H1 (cell line): ENCODE data around the gene FGF14. TPM values are rescaled to one million over a fixed set of nuclear protein-coding genes. Genes with fewer than 3 reads are reported as not detected.

Experiments used
- CTCF ChIA-PET: fragments of 300-600 bp; sonication (Branson Sonifier 250); formaldehyde crosslinking; loops from one replicate; lab custom pipeline; 2021; ENCODE audit not compliant: partially characterized antibody; lab: Charles Lee
- POLR2A ChIA-PET: fragments of 300-600 bp; sonication (Branson Sonifier 250); formaldehyde crosslinking; loops from one replicate; lab custom pipeline; 2021; ENCODE audit warnings: inconsistent platforms; ENCODE audit not compliant: partially characterized antibody; lab: Charles Lee
- DNase-seq, 2 experiments: peaks; one replicate each; pipeline versions ENCODE4 v3.0.0 to v3.0.0-alpha.2; 2010 to 2022; ENCODE audit warnings: low spot score in 2 of 2, low read depth in 1 of 2, mixed read lengths in 1 of 2
- FAIRE-seq: peaks from 2 replicates; lab custom pipeline; 2011; peaks lifted over from hg19 to GRCh38; lab: Jason Lieb, UNC
- H2AFZ ChIP-seq: 2 replicates; pipeline ENCODE4 v1.8.1; 2012; ENCODE audit warnings: low read length, inconsistent platforms
- H2AK5ac ChIP-seq: 2 replicates; pipeline ENCODE4 v1.6.1; 2013; ENCODE audit warnings: low read depth, low read length
- H2BK120ac ChIP-seq: replicated peaks from 2 replicates; pipeline ENCODE3; 2013; ENCODE audit warnings: low read depth, low read length, inconsistent platforms
- H2BK12ac ChIP-seq: 2 replicates; pipeline ENCODE4 v1.6.1; 2013; ENCODE audit warnings: low read depth, low read length
- H2BK15ac ChIP-seq: 2 replicates; pipeline ENCODE4 v1.6.1; 2013; ENCODE audit warnings: low read length
- H2BK20ac ChIP-seq: 2 replicates; pipeline ENCODE4 v1.6.1; 2013; ENCODE audit warnings: low read length
- H2BK5ac ChIP-seq: 2 replicates; pipeline ENCODE4 v1.6.1; 2013; ENCODE audit warnings: low read depth, low read length
- H3K14ac ChIP-seq: 2 replicates; pipeline ENCODE4 v1.6.1; 2013; ENCODE audit warnings: inconsistent platforms; ENCODE audit not compliant: insufficient read length
- H3K18ac ChIP-seq: 2 replicates; pipeline ENCODE4 v1.6.1; 2013; ENCODE audit warnings: low read length; ENCODE audit errors: extremely low read depth
- H3K23ac ChIP-seq: 2 replicates; pipeline ENCODE4 v1.6.1; 2013; ENCODE audit warnings: inconsistent platforms; ENCODE audit not compliant: insufficient read length
- H3K23me2 ChIP-seq: 2 replicates; pipeline ENCODE4 v1.6.1; 2013; ENCODE audit warnings: low read depth, low read length
- H3K27ac ChIP-seq: 2 replicates; pipeline ENCODE4 v1.6.1; 2011; ENCODE audit warnings: low read depth, low read length, inconsistent platforms
- H3K27me3 ChIP-seq, 4 experiments: replicated peaks in 1 of 4; 1 replicate in 1 of 4; 2 replicates in 3 of 4; pipeline versions ENCODE4 v1.6.1 to v1.8.1; 2011 to 2013; ENCODE audit warnings: low read length in 3 of 4, mild to moderate bottlenecking in 3 of 4, inconsistent platforms in 2 of 4, mixed read lengths in 2 of 4, moderate library complexity in 1 of 4; ENCODE audit not compliant: control insufficient read depth in 3 of 4, insufficient read depth in 3 of 4; ENCODE audit errors: extremely low read depth in 1 of 4
- H3K36me3 ChIP-seq, 4 experiments: 2 replicates each; pipeline versions ENCODE4 v1.6.1 to v1.8.1; 2011 to 2013; ENCODE audit warnings: mild to moderate bottlenecking in 4 of 4, low read length in 3 of 4, moderate library complexity in 2 of 4, control low read depth in 1 of 4, inconsistent platforms in 1 of 4; ENCODE audit not compliant: insufficient read depth in 4 of 4, control insufficient read depth in 2 of 4
- H3K4ac ChIP-seq: replicated peaks from 2 replicates; pipeline ENCODE3; 2013; ENCODE audit warnings: low read length, low read depth, mixed read lengths, inconsistent platforms; ENCODE audit not compliant: insufficient read length
- H3K4me1 ChIP-seq, 4 experiments: replicated peaks in 1 of 4; 1 replicate in 1 of 4; 2 replicates in 3 of 4; pipeline versions ENCODE4 v1.6.1 to v1.8.1; 2011 to 2013; ENCODE audit warnings: low read length in 3 of 4, inconsistent platforms in 2 of 4, mixed read lengths in 1 of 4; ENCODE audit not compliant: insufficient read depth in 4 of 4, control insufficient read depth in 3 of 4
- H3K4me2 ChIP-seq, 2 experiments: 2 replicates each; pipeline versions ENCODE4 v1.6.1 to v1.8.1; 2011 to 2013; ENCODE audit warnings: low read depth in 2 of 2, low read length in 2 of 2, control low read depth in 1 of 2, inconsistent platforms in 1 of 2, mild to moderate bottlenecking in 1 of 2; ENCODE audit not compliant: insufficient read depth in 1 of 2
- H3K4me3 ChIP-seq, 4 experiments: fragments of 200-600, 300-600 bp in 1 of 4; sonication (generic), shearing (Covaris generic), sonication (Bioruptor Twin) in 1 of 4; 2 replicates each; pipeline versions ENCODE4 v1.5.1 to v1.8.1; 2011 to 2016; ENCODE audit warnings: low read length in 4 of 4, low read depth in 3 of 4, control low read depth in 2 of 4, inconsistent platforms in 2 of 4, mild to moderate bottlenecking in 2 of 4, mixed read lengths in 1 of 4, moderate library complexity in 1 of 4; ENCODE audit not compliant: insufficient read depth in 2 of 4; ENCODE audit errors: extremely low read depth in 1 of 4
- H3K56ac ChIP-seq: replicated peaks from 2 replicates; pipeline ENCODE3; 2013; ENCODE audit warnings: low read depth, mild to moderate bottlenecking, mixed read lengths, low read length, inconsistent platforms; ENCODE audit not compliant: insufficient read length
- H3K79me1 ChIP-seq: 2 replicates; pipeline ENCODE4 v1.6.1; 2013; ENCODE audit warnings: low read depth, low read length, control low read depth
- H3K79me2 ChIP-seq, 2 experiments: 2 replicates each; pipeline versions ENCODE4 v1.6.1 to v1.8.1; 2012 to 2013; ENCODE audit warnings: low read length in 2 of 2, mild to moderate bottlenecking in 2 of 2, inconsistent platforms in 1 of 2; ENCODE audit not compliant: insufficient read depth in 2 of 2, control insufficient read depth in 1 of 2
- H3K9ac ChIP-seq, 4 experiments: replicated peaks in 1 of 4; 1 replicate in 1 of 4; 2 replicates in 3 of 4; pipeline versions ENCODE4 v1.6.1 to v1.8.1; 2011 to 2013; ENCODE audit warnings: low read depth in 3 of 4, low read length in 3 of 4, control low read depth in 2 of 4, mild to moderate bottlenecking in 2 of 4, moderate library complexity in 2 of 4, inconsistent platforms in 1 of 4; ENCODE audit errors: extremely low read depth in 1 of 4
- H3K9me3 ChIP-seq, 2 experiments: 2 replicates each; pipeline versions ENCODE4 v1.6.1 to v1.8.1; 2012 to 2013; ENCODE audit warnings: mild to moderate bottlenecking in 2 of 2, moderate library complexity in 2 of 2, control low read depth in 1 of 2, inconsistent platforms in 1 of 2, low read depth in 1 of 2, low read length in 1 of 2, mixed read lengths in 1 of 2; ENCODE audit not compliant: insufficient read depth in 2 of 2
- H4K20me1 ChIP-seq, 2 experiments: replicated peaks in 1 of 2; 2 replicates each; pipeline versions ENCODE3 to v1.8.1; 2011 to 2013; ENCODE audit warnings: inconsistent platforms in 2 of 2, low read length in 2 of 2, mild to moderate bottlenecking in 1 of 2; ENCODE audit not compliant: insufficient read depth in 2 of 2, control insufficient read depth in 1 of 2
- H4K5ac ChIP-seq: 2 replicates; pipeline ENCODE4 v1.6.1; 2013; ENCODE audit warnings: low read length, low read depth, mixed read lengths, inconsistent platforms; ENCODE audit not compliant: insufficient read length
- H4K8ac ChIP-seq: 2 replicates; pipeline ENCODE4 v1.8.0; 2013; ENCODE audit warnings: mild to moderate bottlenecking, moderate library complexity, low read length, inconsistent platforms; ENCODE audit not compliant: insufficient read depth; ENCODE audit errors: extremely low read depth
- H4K91ac ChIP-seq: replicated peaks from 2 replicates; pipeline ENCODE3; 2013; ENCODE audit warnings: low read length, mixed read lengths, inconsistent platforms; ENCODE audit not compliant: insufficient read length
- ASH2L ChIP-seq: fragments of 200-600, 300-600 bp; sonication (generic); IDR thresholded peaks from one replicate; pipeline ENCODE4 v1.7.1; 2017; ENCODE audit warnings: low read length
- ATF3 ChIP-seq: IDR thresholded peaks from 2 replicates; pipeline ENCODE4 v1.6.1; 2011; ENCODE audit warnings: low read depth, mild to moderate bottlenecking, low read length; ENCODE audit not compliant: insufficient read depth
- CREB1 ChIP-seq: IDR thresholded peaks from 2 replicates; pipeline ENCODE4 v1.6.1; 2012; ENCODE audit warnings: inconsistent platforms
- HDAC6 ChIP-seq: IDR thresholded peaks from one replicate; pipeline ENCODE4 v1.7.1; 2012; ENCODE audit warnings: low read depth, mild to moderate bottlenecking, inconsistent platforms, low read length, moderate library complexity
- KDM4A ChIP-seq: IDR thresholded peaks from one replicate; pipeline ENCODE4 v1.7.1; 2012; ENCODE audit warnings: low read depth, mild to moderate bottlenecking, moderate library complexity, low read length, inconsistent platforms; ENCODE audit not compliant: severe bottlenecking
- RAD21 ChIP-seq, 2 experiments: IDR thresholded peaks in 1 of 2; conservative IDR thresholded peaks in 1 of 2; 2 replicates each; pipeline ENCODE4 v1.6.1; 2011; ENCODE audit warnings: low read depth in 2 of 2, low read length in 2 of 2, improper control_type of control experiment in 1 of 2, inconsistent platforms in 1 of 2, mild to moderate bottlenecking in 1 of 2, moderate library complexity in 1 of 2
- YY1 ChIP-seq: IDR thresholded peaks from 2 replicates; pipeline ENCODE4 v1.6.1; 2011; ENCODE audit warnings: low read depth, mild to moderate bottlenecking, low read length
- WGBS, 2 experiments: shearing (Covaris generic) in 1 of 2; methylation state at CpG; one replicate each; pipeline versions ENCODE4 v1.1.6 to v1.1.7; 2013 to 2015; ENCODE audit warnings: low lambda C conversion rate in 2 of 2, mixed read lengths in 2 of 2, inconsistent platforms in 1 of 2, low coverage in 1 of 2, missing lambda C conversion rate in 1 of 2; ENCODE audit not compliant: insufficient replicate concordance in 2 of 2, insufficient coverage in 1 of 2, insufficient read length in 1 of 2; ENCODE audit errors: extremely low coverage in 1 of 2, missing lambda C conversion rate in 1 of 2; 5-methylcytosine and 5-hydroxymethylcytosine counted together
- polyA plus RNA-seq, 7 experiments: library from polyadenylated mRNA; depleted of rRNA in 3 of 7; stranded (reverse) in 5 of 7; unstranded in 2 of 7; fragments of >200 nt in 5 of 7; fragments of 200-250 nt in 2 of 7; gene quantifications; 1 replicate in 5 of 7; 2 replicates in 1 of 7; 4 replicates in 1 of 7; pipeline versions ENCODE4 v1.2.1 to v1.2.3, GENCODE V29; 2011 to 2013; ENCODE audit warnings: missing spikeins in 2 of 7, mixed read lengths in 2 of 7
- total RNA-seq: library from RNA; stranded (reverse); fragmentation: NEBNext Ultra II Directional; extraction: Animal tissue kit (Norgen Biotek cat#: 25700); gene quantifications from 2 replicates; pipeline ENCODE4 v1.2.1, GENCODE V29; 2021

FGF14 gene
- total and polyA plus RNA-seq, 2 of the 8 experiments (the other 6 are each of a cell fraction or from before 2014, with no cell fraction given): 0.05 to 0.58 TPM

GRCh38 chr13:102405499-102406100 lies 3.8 kb upstream of the FGF14 start:
- no peak overlapping the region for H3K27ac ChIP-seq
- DNase-seq: no peak
- no peaks in the 10 kb centered on the region for H3K79me2 ChIP-seq
- H2BK12ac ChIP-seq: no peak overlapping the region
- H3K79me1 ChIP-seq: no peaks in the 10 kb centered on the region
- TF ChIP-seq ASH2L (no peak), HDAC6 (no peak), CREB1 (no peak), YY1 (no peak), RAD21 (IDR thresholded peaks at IDR 0.05 in 1 of 2, conservative IDR thresholded peaks at IDR 0.05 in 1 of 2; ENCODE audit: low read depth in 2 of 2, low read length in 2 of 2) (no peak), ATF3 (no peak), KDM4A (no peak)
- TF ChIP-seq, all 59 proteins: peak for 0
- no peak overlapping the region for H3K4ac ChIP-seq
- H4K8ac ChIP-seq: no peak overlapping the region
- no peak for FAIRE-seq
- no peak overlapping the region for H3K23ac ChIP-seq
- no peak overlapping the region for H3K9ac ChIP-seq
- CTCF ChIA-PET: interaction anchor here (1.5 to 1.9 kb wide), 2 partner anchors 10 to 54 kb away, joined by 3 to 8 read pairs; no protein-coding TSS in a partner anchor
- H2BK5ac ChIP-seq: no peak overlapping the region
- POLR2A ChIA-PET: no interaction called here
- no peaks in the 10 kb centered on the region for H3K36me3 ChIP-seq
- peaks cover 6 to 14% (median 12%) of the 10 kb centered on the region in 4 experiments for H3K27me3 ChIP-seq
- no peak overlapping the region for H2AFZ ChIP-seq
- peaks cover 0 to 4% (median 3%) of the 10 kb centered on the region in 4 experiments; a peak in 3 of 7 replicates for H3K4me1 ChIP-seq
- 82% methylated on average over 3 of the region's 3 CpGs; no CpG with 5 or more reads in 1 of the 2 experiments for WGBS, 2 experiments
- no peak overlapping the region for H3K56ac ChIP-seq
- no peak overlapping the region for H2BK20ac ChIP-seq
- peaks cover 6% of the 10 kb centered on the region; the same call in 1 of the 2 replicates for H3K23me2 ChIP-seq
- no peak overlapping the region for H3K18ac ChIP-seq
- no peak overlapping the region for H2AK5ac ChIP-seq
- H2BK120ac ChIP-seq: no peak overlapping the region
- no peak overlapping the region for H4K91ac ChIP-seq
- H2BK15ac ChIP-seq: no peak overlapping the region
- H4K20me1 ChIP-seq: peaks cover 0 to 2% of the 10 kb centered on the region in 2 experiments
- H3K4me3 ChIP-seq: no peak overlapping the region
- H3K9me3 ChIP-seq: no peaks in the 10 kb centered on the region
- no peak overlapping the region for H4K5ac ChIP-seq
- H3K4me2 ChIP-seq: no peak overlapping the region
- no peak overlapping the region for H3K14ac ChIP-seq
